ENCODE data around the gene RBFOX1. TPM values are rescaled to one million over a fixed set of nuclear protein-coding genes. Genes with fewer than 3 reads are reported as not detected.

RBFOX1 gene
- total and polyA plus RNA-seq, 10 of the 15 experiments (the other 5 are each of a cell fraction or from before 2014, with no cell fraction given) = 0.87 TPM; not detected in 9

DNA sequence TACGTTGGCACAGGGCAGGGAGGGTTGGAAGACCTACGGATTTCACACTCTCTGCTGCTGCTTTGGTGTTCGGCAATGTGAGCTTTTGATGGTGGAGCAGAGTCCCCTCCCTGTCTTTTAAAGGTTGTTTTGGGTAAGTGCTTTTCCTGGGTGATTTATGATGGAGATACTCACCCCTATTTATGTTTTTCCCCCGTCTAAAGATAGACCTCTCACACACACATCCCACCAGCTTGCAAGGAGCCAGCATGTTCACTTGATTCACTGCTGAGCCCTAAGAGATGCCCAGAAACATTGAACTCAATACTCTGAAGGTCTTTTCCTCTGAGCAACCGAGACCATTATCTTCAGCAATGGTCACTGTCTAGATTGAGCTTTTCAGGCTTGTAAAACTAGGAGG lies 8.3 kb downstream of the RBFOX1 start:
- in situ Hi-C loops (cut with MboI) (no loop called here), intact Hi-C loops (cut with micrococcal nuclease; ENCODE audit: unreplicated experiment) (no loop called here)
- CTCF ChIA-PET = no interaction called here
- no peaks in the 10 kb centered on the region; the same call in 1 of the 3 replicates for H3K9me3 ChIP-seq (replicated peaks; ENCODE audit: control insufficient read depth, insufficient read depth, low read length)
- H2AFZ ChIP-seq (ENCODE audit: control insufficient read depth, low read depth, low read length) = no peak overlapping the region
- no peaks in the 10 kb centered on the region for H3K79me2 ChIP-seq (ENCODE audit: control insufficient read depth, insufficient read depth, low read length)
- no peaks in the 10 kb centered on the region for H4K20me1 ChIP-seq (ENCODE audit: control insufficient read depth, insufficient read depth)
- FAIRE-seq (no peak), ATAC-seq (no peak), DNase-seq (ENCODE audit: low read depth, low spot score) (no peak)
- H3K4me1 ChIP-seq (ENCODE audit: control insufficient read depth, insufficient read depth, low read length) = no peaks in the 10 kb centered on the region
- H3K9ac ChIP-seq (ENCODE audit: control insufficient read depth, insufficient read depth, low read length) = no peak overlapping the region
- POLR2A ChIA-PET = no interaction called here
- no peak overlapping the region for H3K4me2 ChIP-seq (ENCODE audit: control insufficient read depth, insufficient read depth)
- H3K27me3 ChIP-seq (replicated peaks in 1 of 2; ENCODE audit: control insufficient read depth in 2 of 2, insufficient read depth in 2 of 2, low read length in 1 of 2) = no peaks in the 10 kb centered on the region
- no peak overlapping the region for H3K27ac ChIP-seq (ENCODE audit: control insufficient read depth, insufficient read depth)
- no peak overlapping the region for H3K4me3 ChIP-seq
- 0% methylated on average over 5 of the region's 5 CpGs for WGBS (ENCODE audit: insufficient coverage, insufficient replicate concordance, low lambda C conversion rate, missing lambda C conversion rate)
- no peaks in the 10 kb centered on the region for H3K36me3 ChIP-seq (ENCODE audit: control insufficient read depth in 2 of 2, insufficient read depth in 2 of 2, low read length in 1 of 2)
- BruUV-seq (replicated peaks) = no TSS peak
- SMC1A ChIA-PET (ENCODE audit: uncharacterized antibody, unreplicated experiment) = no interaction called here
- RAD21 ChIA-PET (ENCODE audit: unreplicated experiment) = no interaction called here
- no peak for TF ChIP-seq ATF7 (IDR thresholded peaks at IDR 0.05; ENCODE audit: low read depth)
- no peak for TF ChIP-seq ZZZ3 (IDR thresholded peaks at IDR 0.05; ENCODE audit: control insufficient read depth, insufficient read length, low read depth)
- no peak for TF ChIP-seq YY1 (IDR thresholded peaks at IDR 0.05; ENCODE audit: low read depth, low read length)
- no peak for TF ChIP-seq TCF3 (IDR thresholded peaks at IDR 0.05; ENCODE audit: borderline replicate concordance, insufficient read depth, low read depth, low read length)
- TF ChIP-seq MTA3 (IDR thresholded peaks at IDR 0.05; ENCODE audit: borderline replicate concordance, low read length) = no peak
- TF ChIP-seq NFYB (IDR thresholded peaks at IDR 0.05; ENCODE audit: insufficient read depth, low read depth, low read length) = no peak
- TF ChIP-seq NR2C2 (IDR thresholded peaks at IDR 0.05; ENCODE audit: borderline replicate concordance, control insufficient read depth, insufficient read length, low read depth) = no peak
- TF ChIP-seq FOXM1 (IDR thresholded peaks at IDR 0.05; ENCODE audit: low read depth, low read length) = no peak
- no peak for TF ChIP-seq SREBF1 (IDR thresholded peaks at IDR 0.05; ENCODE audit: low read length)
- TF ChIP-seq, protein P1, sequence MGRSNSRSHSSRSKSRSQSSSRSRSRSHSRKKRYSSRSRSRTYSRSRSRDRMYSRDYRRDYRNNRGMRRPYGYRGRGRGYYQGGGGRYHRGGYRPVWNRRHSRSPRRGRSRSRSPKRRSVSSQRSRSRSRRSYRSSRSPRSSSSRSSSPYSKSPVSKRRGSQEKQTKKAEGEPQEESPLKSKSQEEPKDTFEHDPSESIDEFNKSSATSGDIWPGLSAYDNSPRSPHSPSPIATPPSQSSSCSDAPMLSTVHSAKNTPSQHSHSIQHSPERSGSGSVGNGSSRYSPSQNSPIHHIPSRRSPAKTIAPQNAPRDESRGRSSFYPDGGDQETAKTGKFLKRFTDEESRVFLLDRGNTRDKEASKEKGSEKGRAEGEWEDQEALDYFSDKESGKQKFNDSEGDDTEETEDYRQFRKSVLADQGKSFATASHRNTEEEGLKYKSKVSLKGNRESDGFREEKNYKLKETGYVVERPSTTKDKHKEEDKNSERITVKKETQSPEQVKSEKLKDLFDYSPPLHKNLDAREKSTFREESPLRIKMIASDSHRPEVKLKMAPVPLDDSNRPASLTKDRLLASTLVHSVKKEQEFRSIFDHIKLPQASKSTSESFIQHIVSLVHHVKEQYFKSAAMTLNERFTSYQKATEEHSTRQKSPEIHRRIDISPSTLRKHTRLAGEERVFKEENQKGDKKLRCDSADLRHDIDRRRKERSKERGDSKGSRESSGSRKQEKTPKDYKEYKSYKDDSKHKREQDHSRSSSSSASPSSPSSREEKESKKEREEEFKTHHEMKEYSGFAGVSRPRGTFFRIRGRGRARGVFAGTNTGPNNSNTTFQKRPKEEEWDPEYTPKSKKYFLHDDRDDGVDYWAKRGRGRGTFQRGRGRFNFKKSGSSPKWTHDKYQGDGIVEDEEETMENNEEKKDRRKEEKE (IDR thresholded peaks at IDR 0.05) = no peak
- no peak for TF ChIP-seq KLF5 (IDR thresholded peaks at IDR 0.05; ENCODE audit: partially characterized antibody)
- TF ChIP-seq, protein P2, sequence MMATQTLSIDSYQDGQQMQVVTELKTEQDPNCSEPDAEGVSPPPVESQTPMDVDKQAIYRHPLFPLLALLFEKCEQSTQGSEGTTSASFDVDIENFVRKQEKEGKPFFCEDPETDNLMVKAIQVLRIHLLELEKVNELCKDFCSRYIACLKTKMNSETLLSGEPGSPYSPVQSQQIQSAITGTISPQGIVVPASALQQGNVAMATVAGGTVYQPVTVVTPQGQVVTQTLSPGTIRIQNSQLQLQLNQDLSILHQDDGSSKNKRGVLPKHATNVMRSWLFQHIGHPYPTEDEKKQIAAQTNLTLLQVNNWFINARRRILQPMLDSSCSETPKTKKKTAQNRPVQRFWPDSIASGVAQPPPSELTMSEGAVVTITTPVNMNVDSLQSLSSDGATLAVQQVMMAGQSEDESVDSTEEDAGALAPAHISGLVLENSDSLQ (IDR thresholded peaks at IDR 0.05) = no peak
- no peak for TF ChIP-seq MXI1 (IDR thresholded peaks at IDR 0.05; ENCODE audit: low read depth, low read length)
- TF ChIP-seq, protein P3, sequence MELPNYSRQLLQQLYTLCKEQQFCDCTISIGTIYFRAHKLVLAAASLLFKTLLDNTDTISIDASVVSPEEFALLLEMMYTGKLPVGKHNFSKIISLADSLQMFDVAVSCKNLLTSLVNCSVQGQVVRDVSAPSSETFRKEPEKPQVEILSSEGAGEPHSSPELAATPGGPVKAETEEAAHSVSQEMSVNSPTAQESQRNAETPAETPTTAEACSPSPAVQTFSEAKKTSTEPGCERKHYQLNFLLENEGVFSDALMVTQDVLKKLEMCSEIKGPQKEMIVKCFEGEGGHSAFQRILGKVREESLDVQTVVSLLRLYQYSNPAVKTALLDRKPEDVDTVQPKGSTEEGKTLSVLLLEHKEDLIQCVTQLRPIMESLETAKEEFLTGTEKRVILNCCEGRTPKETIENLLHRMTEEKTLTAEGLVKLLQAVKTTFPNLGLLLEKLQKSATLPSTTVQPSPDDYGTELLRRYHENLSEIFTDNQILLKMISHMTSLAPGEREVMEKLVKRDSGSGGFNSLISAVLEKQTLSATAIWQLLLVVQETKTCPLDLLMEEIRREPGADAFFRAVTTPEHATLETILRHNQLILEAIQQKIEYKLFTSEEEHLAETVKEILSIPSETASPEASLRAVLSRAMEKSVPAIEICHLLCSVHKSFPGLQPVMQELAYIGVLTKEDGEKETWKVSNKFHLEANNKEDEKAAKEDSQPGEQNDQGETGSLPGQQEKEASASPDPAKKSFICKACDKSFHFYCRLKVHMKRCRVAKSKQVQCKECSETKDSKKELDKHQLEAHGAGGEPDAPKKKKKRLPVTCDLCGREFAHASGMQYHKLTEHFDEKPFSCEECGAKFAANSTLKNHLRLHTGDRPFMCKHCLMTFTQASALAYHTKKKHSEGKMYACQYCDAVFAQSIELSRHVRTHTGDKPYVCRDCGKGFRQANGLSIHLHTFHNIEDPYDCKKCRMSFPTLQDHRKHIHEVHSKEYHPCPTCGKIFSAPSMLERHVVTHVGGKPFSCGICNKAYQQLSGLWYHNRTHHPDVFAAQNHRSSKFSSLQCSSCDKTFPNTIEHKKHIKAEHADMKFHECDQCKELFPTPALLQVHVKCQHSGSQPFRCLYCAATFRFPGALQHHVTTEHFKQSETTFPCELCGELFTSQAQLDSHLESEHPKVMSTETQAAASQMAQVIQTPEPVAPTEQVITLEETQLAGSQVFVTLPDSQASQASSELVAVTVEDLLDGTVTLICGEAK (IDR thresholded peaks at IDR 0.05; ENCODE audit: borderline replicate concordance) = no peak

All from GM12878 (cell line).